GM19351 (cell line): ENCODE results near the gene ABLIM2.

Experiments used
- ATAC-seq: cut with Tn5 transposase; IDR thresholded peaks from one replicate; pipeline ENCODE4 v1.9.1; 2021; ENCODE audit warnings: mild to moderate bottlenecking, moderate library complexity; ENCODE audit not compliant: unreplicated experiment

The ABLIM2 gene

DNA sequence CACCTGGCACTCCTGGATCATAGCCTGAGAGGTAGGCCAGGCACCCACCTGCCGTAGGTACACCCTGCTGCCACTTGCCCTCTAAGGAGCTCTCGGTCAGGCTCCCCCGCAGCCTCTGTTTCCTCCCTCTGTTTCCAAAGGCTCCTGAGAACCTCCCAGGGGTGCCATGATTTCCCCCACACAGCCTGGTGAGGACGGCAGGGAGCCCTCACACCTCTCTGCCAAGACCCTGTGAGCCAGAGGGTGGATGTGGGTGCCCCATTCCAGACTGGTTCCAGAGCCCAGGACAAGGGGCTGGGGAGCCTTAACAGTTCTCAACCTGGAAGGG lies 1.6 kb upstream of the ABLIM2 start:
- no peak for ATAC-seq

DNA sequence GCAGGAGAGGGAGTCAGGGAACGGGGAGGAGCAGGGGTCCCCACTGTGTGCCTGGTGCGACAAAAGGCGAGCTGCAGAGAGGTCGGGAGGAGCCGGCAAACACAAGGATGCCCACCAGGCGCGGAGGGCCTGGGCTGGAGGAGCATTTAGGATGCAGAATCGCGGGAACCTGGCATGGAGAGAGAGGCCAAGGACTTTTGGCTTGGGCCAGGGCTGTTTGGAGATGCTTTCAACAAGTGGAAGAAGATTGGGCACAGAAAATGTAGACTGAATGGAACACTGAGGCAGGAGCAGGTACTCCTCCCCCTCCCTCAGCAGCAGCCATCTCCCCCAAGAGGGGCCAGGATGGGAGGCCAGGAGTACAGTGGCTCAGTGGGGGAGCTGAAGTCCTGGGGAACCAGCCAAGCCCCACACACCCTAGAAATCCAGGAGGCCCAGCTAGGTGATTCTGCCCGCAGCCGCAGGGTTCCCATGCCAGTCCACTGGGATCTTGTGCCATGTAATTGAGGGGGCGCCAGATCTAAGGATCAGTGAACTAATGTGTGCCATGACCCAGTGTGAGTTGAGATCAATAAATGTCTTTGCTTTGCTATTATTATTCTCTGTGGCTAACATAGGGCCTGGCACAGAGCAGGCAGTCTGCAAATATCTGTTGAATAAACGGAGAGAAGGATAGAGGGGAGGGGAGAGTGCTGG lies 1.1 kb upstream of the ABLIM2 start:
- ATAC-seq: no peak

DNA sequence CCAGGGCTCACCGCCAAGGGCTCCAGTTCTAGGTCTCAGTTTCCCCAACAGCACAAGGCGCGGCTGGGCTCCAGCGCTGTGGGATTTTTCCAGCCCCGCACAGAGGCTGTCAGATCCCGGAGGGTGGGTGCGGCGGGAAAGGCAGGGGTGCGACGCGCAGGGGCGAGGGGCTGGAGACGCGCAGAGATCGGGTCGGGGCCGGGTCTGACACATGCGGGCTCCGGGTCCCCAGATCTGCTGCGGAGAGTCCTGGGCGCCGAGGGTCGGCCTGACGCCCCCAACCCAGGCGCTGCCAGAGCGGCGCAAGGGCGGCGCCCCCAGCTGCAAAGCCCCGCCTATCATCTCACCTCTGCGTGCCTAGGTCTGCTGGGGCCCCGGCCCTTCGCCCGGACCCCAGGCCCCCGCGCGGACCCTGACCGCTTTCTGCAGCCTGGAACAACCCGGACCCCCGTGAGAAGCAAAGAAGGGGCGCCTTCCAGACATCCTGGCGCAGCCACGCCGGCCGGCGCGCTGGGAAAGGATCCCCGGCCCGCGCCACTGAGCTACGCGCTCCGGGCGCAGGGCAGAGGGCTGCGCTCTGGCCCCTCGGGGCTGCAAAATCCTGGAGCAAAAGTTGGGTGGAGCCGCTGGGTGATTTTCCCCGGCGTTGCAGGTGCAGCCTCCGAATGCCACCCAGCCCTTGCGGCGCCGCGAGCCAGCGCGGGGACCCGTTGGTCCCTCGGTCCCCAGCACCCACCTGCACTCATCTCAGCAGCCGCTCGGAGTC lies 486 bp downstream of the ABLIM2 start:
- ATAC-seq: no peak

- no peak for ATAC-seq
Measured at GRCh38 chr4:8157496-8157895, 1.1 kb downstream of the ABLIM2 start.

GRCh38 chr4:8156617-8157016 lies 2.0 kb downstream of the ABLIM2 start:
- no peak for ATAC-seq

DNA sequence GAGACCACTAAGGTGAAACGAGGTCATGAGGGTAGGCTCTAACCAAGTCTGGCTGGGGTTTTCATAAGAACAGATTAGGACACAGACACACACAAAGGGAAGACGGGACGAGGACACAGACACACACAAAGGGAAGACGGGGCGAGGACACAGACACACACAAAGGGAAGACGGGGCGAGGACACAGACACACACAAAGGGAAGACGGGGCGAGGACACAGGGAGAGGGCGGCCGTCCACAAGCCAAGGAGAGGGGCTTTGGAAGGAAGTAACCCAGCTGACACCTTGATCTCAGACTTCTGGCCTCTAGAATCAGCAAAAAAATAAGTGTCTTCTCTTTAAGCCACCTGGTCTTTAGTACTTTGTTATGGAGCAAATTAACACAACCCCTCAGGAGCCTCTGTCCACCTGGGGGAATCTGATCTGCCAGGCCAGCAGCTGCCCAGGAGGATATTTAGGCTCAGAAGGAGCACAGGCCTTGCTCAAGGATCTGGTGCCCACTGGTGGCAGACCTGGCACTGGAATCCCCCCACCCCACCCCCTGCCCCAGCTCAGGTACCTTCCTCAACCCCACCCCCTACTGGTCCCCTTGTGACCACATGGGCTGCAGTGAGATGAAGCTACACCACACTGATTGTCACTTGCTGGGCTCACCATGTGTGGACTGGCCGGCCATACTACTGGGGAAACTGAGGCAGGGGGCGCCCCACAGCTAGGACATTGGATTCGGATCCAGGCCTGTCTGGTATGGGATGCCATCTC lies 2.8 kb downstream of the ABLIM2 start:
- no peak for ATAC-seq

- ATAC-seq: no peak
Measured at GRCh38 chr4:8155048-8155447, 3.6 kb downstream of the ABLIM2 start.

DNA sequence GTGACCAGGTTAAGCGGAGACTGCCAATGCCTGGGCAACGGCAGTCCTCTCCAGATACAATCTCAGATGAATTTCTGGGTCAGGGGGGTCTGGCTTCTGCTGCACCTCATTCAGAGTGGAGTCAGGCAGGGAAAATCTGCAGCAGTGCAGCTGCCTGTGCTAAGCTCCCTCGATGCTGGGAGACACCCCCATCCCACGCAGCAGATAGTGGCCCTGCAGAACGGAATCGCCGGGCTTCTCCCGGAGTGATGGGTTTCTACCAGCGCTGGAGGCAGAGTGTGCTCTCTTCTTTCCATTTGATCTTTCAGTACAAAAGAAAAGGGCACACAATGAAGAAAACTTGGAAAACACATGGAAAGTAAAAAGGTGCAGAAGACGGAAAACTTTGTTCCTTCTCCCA lies 5.2 kb downstream of the ABLIM2 start:
- ATAC-seq: no peak

GRCh38 chr4:8152865-8153257 lies 5.8 kb downstream of the ABLIM2 start:
- ATAC-seq: no peak

- no peak for ATAC-seq
Measured at GRCh38 chr4:8152090-8152864, 6.3 kb downstream of the ABLIM2 start.

DNA sequence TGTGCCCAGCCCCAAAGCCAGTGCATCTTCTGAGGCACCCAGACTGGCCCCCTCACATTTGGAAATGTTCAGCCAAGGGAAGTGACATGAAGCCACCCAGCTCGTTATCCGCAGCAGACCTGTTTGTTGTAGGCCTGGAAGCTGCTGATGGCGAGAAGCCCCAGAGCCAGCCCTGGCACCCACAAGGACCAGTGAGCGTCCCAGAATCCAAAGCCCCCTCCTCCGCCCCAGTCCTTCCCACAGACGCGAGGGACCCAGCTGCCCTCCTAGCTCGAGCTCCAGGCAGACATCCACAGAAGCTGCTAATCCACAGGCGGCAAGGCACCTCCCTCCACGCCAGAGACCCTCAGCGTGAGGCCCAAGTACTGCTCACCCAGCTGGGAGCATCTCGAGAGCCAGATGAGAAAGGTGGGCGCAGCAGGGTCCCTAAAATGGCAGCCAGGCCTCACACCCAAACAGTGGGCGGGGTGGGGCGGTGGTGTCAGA lies 7.4 kb downstream of the ABLIM2 start:
- no peak for ATAC-seq

GRCh38 chr4:8150152-8151090 lies 8.2 kb downstream of the ABLIM2 start:
- ATAC-seq: no peak

- ATAC-seq: no peak
Measured at GRCh38 chr4:8149664-8150063, 8.9 kb downstream of the ABLIM2 start.

- no peak for ATAC-seq
Measured at GRCh38 chr4:8148785-8149435, 9.7 kb downstream of the ABLIM2 start.

DNA sequence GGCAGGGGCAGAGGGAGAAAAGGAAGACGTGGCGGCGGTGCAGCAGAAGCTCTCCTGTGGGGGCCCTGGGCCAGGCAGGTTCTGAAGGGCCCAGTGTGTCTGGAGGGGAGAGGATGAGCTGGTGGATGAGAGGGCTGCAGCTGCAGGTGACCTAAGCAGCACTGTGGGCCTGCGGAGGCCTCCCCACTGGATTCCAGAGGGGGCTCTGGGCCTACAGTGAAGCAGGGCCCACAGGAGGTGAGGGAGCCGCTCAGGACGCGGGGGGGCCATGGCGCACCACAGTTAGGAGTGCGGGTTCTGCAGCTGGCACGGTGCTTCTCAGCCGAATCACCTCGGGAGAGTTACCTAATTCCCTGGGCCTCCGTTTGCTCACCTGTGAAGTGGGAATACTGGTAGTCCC lies 10.5 kb downstream of the ABLIM2 start:
- ATAC-seq: no peak

DNA sequence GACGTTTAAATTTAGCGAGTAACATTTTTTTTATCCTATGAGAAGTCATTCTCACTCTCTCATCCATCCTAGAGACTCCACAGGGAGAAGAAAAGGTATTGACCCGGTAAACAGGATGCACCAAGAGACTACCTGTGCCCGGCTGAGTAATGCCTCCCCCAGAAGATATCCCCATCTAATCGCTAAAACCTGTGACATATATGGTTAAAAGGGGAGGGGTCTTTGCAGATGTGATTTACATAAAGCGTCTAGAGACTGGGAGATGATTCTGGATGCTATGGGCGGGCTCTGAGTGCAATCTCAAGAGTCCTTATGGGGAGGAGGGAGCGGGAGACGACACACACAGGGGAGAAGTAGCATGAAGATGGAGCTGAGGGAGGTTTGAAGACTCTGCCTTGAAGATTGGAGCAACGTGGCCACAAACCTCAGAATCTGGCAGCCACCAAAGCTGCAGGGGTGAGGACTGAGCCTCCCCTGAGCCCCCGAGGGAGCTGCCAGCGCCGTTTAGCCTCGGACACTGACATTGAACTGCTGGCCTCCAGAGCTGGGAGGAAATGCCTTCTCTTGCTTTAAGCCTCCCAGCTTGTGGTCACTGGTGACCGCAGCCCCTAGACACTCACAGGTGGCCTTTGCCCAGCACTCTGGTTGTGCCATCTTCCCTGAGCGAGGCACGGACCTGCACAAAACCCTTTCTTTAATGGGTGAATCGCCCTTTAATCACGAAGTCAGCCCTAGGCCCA lies 11.2 kb downstream of the ABLIM2 start:
- no peak for ATAC-seq

DNA sequence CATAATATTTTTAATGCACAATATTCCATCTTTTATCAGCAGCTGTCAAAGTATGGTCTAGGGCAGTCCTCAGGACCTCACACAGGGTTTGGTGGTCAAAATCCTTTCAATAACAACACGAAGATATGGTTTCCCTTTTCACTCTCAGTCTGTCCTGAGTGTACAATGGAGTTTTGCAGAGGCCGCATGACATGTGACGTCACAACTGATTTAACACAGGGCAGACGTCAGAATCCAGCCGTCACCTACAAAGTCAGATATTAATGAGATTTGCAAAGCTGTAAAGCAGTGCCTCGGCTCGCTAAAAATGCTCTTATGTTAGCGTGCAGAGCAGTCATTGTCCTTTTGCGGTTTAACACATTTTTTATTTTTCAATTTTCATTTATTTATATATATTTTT lies 12.5 kb downstream of the ABLIM2 start:
- no peak for ATAC-seq

- no peak for ATAC-seq
Measured at GRCh38 chr4:8144359-8144758, 14.3 kb downstream of the ABLIM2 start.
